ENCODE results near the gene ATP5PB.

Gene ATP5PB

GRCh38 chr1:111448918-111449702 lies at the start of gene ATP5PB, which contains the start of gene WDR77:
TSS of gene ATP5PB (plus strand) at chr1:111449464. CDS start at chr1:111449542, 78 bp downstream.
TSS of gene WDR77 (minus strand) at chr1:111449256. CDS start at chr1:111449169, 87 bp downstream.
- DNase-seq, result peak; percentile 99

GRCh38 chr1:111399792-111400610 lies 49.3 kb upstream of the ATP5PB start:
- DNase-seq, result peak; percentile 29

GRCh38 chr1:111402083-111402482 lies 47.2 kb upstream of the ATP5PB start:
- DNase-seq, result no peak

GRCh38 chr1:111404588-111404987 lies 44.7 kb upstream of the ATP5PB start:
- no peak for DNase-seq

- DNase-seq, result no peak
Observed at GRCh38 chr1:111406321-111406768, 42.9 kb upstream of the ATP5PB start.

GRCh38 chr1:111407301-111407700 lies 42.0 kb upstream of the ATP5PB start:
- no peak for DNase-seq

GRCh38 chr1:111412839-111413238 lies 36.4 kb upstream of the ATP5PB start:
- DNase-seq, result no peak

GRCh38 chr1:111414756-111415155 lies 34.5 kb upstream of the ATP5PB start:
- DNase-seq, result no peak

GRCh38 chr1:111415461-111415860 lies 33.8 kb upstream of the ATP5PB start:
- DNase-seq, result no peak

- no peak for DNase-seq
Observed at GRCh38 chr1:111417755-111418154, 31.5 kb upstream of the ATP5PB start.

GRCh38 chr1:111419037-111419436 lies 30.2 kb upstream of the ATP5PB start:
- no peak for DNase-seq

GRCh38 chr1:111420377-111420776 lies 28.9 kb upstream of the ATP5PB start:
- DNase-seq, result no peak

GRCh38 chr1:111422546-111423391 lies 26.5 kb upstream of the ATP5PB start:
- DNase-seq, result no peak

- DNase-seq, result no peak
Observed at GRCh38 chr1:111424281-111424680, 25.0 kb upstream of the ATP5PB start.

GRCh38 chr1:111436726-111437125 lies 12.5 kb upstream of the ATP5PB start:
- DNase-seq, result no peak

- DNase-seq, result no peak
Observed at GRCh38 chr1:111439461-111440351, 9.6 kb upstream of the ATP5PB start.

- DNase-seq, result no peak
Observed at GRCh38 chr1:111441573-111442192, 7.6 kb upstream of the ATP5PB start.

GRCh38 chr1:111442457-111442856 lies 6.8 kb upstream of the ATP5PB start:
- no peak for DNase-seq

- DNase-seq, result no peak
Observed at GRCh38 chr1:111444031-111444430, 5.2 kb upstream of the ATP5PB start.

- no peak for DNase-seq
Observed at GRCh38 chr1:111446546-111446945, 2.7 kb upstream of the ATP5PB start.
